Astrocyte of the hippocampus (primary cell): Measurements from ENCODE around the gene AUTS2.
"Not testable (repeated sequence)": the region's sequence is repeated elsewhere in the genome, so short reads cannot be mapped to it uniquely, and the experiment has no call there.

ENCODE experiments used
- DNase-seq: peaks from one replicate; pipeline ENCODE4 v3.0.0; 2011; ENCODE audit warnings: low read depth, low spot score

Gene AUTS2

DNA sequence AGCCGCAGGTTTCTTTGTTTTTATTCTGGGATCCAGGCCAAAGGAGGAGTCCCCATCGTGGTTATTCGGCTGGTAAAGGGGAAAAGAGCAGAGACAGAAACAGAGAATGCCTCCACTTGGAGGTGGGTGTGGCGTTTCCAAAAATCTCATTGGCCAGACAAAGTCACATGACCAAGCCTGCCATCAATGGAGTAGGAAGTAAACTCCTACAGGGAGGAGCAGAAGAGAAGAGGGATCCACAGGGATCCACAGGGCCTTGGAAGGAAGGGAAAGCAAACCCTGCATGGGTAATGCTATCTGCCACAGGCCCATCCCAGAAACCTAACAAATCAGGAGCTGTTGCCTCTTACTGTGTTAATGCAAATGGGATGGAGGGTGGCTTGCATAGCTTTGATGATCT is 1107.9 kb downstream of the AUTS2 start:
- no peak for DNase-seq

DNA sequence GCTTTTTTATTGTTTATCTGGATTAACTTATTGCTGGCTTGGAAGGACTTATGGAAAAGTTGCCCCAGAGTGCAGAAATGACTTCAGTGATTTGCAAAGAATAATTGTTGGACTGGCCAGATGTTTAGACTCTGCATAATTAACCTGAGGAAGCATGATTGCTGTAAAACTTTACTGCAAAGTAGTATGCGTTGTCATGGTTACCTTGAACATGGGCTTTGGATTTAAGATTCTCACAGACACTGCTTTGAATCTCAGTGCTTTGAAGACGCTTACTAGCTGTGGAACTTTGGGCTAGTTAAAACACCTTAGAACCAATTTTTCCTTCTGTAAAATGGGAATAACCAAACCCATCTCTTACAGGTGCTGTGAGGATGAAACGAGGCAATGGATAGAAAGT is 1108.4 kb downstream of the AUTS2 start:
- DNase-seq: no peak

DNA sequence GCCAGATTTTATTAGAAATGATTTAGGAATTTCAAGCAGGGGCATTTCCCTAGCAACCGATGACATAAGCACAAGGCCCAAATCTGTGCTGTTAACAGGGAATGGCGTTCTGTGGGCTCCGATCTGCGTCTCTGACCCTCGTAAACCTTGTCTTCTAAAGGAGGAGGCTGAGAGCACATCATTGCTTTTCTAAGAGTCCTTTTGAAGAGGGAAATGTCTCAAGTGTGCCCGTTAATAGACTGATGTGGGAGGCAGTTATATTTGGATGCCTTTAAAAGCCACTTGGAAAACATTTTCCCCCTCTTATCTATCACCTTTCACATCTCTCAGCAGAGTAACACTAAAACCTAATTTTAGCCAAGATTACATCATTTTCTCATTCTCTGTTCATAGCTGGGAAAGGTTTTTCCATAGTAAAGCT is 1109.6 kb downstream of the AUTS2 start:
- no peak for DNase-seq

DNA sequence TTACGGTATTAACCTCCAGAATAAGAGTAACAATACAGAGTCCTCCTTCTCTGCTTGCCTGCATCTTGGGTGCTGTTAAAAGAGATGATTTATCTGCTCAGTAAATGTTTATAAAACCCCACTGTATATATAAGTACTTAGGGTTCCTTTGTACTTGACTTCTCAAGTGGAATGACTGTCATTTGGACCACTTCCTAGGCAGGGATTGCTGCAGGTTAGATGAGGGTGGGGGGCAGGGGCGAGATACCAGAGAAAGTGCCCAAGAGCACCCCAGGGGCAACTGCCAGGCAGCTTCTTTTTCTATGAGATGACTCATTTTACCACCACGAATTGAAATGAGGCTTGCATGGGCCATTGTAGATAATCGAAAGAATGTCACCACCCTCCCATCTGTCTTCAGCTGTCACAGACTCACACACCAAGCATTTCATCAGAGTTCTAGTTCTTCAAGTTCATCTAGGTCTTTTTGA is 1111.8 kb downstream of the AUTS2 start:
- peak; percentile 90 for DNase-seq

DNA sequence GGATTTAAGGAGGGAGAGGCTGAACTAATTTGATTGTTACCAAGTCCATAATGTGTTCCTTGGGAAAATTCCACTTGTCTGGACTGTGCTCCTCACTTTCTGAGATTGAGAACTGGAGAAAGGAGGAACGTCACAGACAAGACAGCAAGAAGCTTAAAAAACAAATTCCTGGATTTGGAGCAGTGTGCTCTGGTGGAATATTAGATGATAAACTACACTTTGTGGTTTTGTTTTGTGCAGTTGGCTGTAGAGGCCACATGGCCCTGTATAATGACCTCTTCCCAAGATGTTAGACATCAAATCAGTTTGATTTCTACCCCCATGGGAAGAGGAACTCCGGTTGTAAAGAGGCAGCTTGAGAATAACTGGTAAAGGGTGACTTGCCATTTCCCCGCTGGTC is 1112.4 kb downstream of the AUTS2 start:
- DNase-seq: no peak

DNA sequence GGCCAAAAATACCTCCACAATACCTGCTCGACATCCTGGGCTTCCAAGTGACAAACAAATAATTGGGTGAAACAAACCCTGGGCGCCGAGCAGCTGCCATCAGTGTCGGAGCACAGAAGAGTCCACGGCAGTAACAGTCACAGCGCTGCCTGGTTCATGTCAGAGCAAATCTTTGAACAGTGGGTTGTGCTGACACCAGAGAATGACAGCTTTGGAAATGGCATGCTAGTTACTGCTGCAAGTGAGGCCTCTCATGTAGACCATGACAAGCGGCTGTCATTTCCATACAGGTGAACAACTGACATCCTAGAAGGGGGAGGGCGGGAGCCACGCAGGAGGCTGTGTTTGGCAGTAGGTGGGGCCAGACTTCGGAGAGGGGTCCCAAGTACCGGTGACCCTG is 1113.2 kb downstream of the AUTS2 start:
- no peak for DNase-seq

DNA sequence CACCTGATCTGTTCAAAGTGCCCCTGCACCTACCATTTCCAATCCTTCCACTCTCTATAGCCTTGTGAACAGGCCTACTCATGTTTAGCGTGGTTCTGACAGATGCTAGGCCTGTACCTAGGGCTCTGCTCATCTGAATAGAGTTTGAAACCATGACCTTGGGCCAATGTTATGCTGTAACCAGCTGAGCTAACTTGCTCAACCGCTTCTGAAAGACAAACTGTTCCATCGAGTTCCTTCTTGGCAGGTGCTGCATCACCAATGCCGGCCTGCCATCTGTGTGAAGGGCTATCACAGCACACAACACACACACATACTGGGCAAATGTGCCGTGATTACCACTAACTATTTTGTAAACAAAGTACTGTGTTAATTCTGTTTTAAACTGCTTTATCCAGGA is 1114.7 kb downstream of the AUTS2 start:
- no peak for DNase-seq

DNA sequence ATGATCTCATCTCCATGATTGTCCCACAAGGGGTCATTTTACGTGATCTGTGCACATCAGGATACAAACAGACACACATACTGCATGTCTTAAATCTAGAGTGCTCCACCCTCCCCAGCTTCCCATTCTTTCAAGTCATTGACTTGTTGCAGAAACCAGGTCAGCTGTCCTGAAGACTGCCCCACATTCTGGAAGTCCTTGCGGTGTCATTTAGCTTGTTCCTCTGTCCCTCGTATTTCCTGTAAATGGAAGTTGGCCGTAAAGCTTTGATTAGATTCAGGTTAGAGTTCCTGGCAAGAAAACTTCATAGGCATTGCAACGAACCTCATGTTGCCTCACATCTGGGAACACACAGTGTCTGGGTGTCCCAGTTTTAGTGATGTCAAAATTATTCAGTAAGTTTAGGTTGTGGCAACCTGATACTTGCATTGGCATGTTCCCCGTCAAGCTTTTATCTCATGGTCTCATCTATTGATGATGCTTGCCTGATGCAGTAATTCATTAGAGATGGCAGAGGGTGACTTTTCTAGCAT is 1116.3 kb downstream of the AUTS2 start:
- DNase-seq: no peak

DNA sequence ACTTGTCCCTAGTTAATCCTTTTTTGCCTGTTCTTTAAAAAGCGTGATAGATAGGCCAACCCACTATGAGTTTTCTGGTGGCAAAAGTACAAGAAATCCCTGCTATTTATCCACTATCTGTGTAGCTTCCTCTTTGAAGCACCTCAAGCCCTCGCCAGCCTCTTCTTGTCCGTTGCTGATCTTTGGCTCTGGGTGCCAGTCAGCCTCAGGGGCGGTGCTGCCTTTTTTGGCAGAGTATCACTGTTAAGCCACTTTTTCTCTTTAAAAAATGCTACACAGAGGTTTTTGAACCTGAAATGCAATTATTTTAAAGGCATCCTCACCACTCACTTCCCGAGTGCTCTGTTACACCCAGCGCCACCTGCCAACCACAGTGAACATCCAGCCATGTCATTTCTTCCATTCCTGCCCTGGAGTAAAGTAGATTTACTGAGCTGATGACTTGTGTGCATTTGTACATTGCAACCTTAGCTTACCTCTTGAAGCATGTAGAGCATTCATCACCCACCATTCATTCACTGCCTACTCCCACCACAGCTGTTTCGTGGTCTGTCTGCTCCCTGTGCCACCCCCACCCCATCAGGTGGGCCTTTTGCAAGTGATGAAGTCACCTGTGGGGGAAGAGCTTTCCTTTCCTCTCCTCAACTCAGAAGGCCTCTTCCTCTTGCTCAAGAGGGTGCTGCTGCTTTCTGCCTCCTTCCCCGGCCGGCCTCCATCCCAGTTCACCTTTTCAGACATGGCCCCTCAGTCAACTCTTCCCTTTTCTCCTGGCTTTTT is 1119.5 kb downstream of the AUTS2 start:
- no peak for DNase-seq

DNA sequence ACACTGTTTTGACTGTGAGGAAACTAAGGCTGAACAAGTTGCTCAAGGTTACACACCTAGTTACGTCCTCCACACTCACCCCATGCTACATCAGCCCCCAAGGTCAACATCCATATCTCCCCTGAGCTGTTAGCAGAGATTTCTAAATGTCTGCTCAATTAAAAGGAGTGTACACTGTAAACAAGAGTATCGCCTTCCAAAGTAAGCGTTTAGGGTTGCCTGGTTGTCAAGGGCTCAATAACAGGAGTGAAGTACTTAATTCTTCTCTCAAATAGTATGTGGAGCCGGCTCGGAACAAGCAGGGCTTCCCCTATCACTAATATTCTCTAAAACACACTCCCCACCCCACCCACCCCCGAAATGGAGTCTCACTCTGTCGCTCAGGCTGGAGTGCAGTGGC is 1120.8 kb downstream of the AUTS2 start:
- no peak for DNase-seq

DNA sequence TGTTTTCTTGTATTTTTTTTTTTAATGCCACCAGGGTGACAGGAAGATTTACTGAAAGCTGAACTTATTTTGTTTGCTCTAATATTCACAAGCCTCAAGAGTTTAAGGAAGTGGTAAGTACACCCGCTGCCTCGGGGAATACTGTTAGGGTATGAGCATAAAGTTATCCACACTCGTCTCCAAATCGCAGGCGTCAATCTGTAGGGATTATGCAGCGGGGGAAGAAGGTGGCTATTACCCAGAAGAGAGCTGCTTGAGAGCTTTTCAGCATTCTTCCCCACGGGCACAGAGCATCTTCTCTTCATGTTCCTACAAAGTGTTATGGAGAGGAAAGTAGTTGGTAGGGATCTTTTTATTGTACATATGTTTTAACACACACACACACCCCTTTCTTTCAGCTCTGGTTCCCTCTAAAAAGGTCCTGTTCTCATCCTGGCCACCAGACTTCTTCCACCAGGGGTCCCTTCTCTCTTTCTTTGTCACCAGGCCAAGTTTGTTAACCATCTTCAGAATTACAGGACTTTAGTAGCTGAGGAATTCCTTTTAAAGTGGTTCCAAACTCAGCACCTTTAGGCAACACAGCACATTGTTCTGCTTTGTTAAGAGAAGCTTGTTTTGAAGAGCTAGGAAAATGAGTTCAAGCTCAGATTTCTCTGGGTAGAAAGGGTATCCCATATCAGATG is 1122.1 kb downstream of the AUTS2 start:
- no peak for DNase-seq

DNA sequence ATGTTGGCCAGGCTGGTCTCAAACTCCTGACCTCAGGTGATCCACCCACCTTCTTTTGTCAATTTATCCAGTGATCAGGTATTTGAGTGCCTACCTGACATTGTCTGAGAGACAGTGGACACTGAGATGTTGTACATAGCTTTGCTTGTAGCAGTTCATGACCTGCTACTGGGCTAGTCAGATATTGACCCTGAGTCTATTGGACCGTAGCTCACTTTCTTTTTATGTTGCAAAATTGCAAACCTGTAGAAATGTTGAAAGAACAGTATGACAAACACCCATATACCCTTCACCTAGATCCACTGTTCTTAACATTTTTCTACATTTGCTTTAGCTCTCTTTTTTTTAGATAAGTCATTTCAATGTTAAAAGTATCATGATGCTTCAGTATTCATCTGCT is 1123.2 kb downstream of the AUTS2 start:
- DNase-seq: no peak

DNA sequence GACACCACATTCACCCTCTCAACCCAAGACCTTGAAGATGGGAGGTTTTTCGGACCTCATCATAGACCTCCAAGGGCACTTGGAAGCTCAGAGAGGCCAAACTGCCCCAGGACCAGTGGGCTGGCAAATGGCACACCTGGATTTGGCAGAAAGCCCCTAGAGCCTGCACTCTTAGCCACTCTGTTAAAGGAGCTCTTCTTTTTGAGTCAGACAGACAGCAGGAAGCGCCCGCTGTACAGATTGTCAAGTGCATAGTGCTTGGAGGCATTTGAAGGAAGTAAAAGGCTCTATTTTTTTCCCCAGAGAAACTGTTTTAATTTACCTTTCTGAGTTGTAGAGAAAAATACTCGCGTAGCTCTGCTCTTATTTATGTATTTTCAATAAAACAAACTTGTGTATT is 1125.1 kb downstream of the AUTS2 start:
- DNase-seq: no peak

DNA sequence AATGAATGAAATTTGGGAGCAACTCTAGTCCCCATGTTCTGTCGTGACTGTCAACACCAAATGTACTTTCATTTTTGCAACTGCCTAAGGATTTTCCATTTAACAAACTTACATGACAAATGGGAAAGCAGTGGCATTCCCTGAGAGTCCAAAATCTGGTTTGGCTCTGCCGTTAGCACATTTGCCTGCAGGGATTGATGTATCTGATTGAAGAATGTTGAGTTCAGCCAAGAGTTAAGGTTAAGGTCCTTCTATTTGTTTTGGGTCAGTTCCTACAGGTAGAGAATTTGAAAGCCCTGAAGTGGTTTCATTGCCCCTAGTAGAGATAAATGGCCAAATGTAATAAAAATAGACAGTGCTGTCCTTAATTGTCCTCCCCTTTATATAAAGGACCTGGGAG is 1127.2 kb downstream of the AUTS2 start:
- DNase-seq: no peak

DNA sequence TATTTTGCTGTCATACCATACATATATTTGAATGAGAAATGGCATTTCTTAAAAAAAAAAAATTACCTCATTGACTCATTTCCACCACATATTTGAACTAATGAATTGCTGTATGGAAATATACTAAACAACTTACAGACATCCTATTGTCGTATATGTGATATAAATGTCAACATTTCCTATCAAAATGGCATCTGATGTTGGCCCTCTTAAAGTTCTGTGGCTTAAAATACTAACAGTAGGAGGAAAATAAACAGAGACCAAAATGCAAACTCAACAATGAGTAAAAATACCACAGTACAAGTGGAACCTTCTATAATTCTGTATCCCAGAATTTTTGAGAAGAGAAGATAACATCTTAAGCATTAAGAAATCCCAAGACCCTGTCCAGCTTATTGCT is 1128.0 kb downstream of the AUTS2 start:
- no peak for DNase-seq

DNA sequence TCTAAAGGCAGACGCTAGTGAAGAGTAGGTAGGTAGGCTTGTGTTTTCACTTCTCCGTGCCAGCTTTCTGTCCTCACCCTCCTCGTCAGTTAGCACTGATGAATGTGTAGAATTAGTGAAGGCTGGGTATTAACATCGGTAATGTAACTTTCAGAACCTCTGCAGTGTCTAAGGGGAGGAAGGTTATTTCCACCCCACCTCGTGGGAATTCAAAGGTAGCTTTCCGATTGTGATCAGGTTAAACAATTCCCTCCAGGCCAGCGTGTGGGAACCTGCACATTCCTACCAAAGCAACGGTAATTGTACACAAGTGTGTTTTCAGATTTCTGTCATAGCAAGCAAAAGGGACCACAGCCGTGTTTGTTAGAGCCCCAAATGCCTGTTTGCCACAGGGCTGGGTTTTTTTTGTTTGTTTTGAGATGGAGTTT is 1128.7 kb downstream of the AUTS2 start:
- DNase-seq: no peak

DNA sequence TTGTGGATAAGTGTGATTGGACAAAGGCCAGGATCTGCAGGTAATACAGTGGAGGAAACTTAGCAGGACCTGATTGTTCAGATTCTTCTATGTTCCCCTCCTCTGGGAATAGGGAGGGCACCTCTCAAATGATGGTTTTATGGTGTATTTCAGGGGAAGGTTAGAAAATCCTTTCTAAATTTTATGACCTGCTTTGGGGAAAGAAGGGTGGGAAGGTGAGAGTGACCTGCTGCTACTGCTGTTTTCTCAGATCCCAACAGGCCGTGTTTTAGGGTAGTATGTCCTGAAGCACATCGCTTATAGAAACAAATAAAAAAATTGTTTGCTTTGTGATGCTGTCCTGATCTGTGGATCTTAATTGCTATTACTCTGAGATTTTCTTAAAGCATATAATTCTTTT is 1129.6 kb downstream of the AUTS2 start:
- no peak for DNase-seq

DNA sequence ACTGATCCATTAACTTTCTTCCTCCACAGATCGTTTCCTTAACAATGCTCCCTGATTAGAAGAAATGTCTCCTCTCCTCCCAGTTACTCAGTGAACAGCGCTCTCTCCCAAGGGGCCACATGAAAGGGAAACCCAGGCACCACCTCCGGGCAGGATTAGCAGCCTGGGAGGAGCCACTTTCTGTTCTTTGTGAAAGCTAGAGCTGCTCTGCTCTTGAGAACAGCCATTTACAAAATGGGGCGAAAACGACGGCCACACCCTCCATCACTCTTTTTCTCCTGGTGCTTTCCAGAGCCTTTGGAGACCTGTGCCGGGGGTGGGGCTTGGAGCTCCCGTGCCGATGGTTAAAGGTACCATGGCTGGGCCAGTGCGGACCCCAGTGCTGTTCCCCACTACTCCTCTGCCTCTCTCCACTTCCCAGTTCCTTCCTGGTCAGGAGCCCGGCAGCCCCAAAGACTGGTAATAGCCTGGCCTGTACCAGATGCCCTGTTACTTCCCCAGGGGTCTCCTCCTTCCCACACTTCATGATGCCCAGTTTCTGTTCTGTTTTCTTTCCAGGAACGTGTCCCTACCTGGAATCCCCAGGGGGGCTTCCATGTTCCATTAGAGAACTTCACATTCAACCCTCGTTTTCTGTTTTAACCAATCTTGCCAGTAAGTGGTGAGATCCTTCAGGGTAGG is 1130.7 kb downstream of the AUTS2 start:
- DNase-seq: no peak

DNA sequence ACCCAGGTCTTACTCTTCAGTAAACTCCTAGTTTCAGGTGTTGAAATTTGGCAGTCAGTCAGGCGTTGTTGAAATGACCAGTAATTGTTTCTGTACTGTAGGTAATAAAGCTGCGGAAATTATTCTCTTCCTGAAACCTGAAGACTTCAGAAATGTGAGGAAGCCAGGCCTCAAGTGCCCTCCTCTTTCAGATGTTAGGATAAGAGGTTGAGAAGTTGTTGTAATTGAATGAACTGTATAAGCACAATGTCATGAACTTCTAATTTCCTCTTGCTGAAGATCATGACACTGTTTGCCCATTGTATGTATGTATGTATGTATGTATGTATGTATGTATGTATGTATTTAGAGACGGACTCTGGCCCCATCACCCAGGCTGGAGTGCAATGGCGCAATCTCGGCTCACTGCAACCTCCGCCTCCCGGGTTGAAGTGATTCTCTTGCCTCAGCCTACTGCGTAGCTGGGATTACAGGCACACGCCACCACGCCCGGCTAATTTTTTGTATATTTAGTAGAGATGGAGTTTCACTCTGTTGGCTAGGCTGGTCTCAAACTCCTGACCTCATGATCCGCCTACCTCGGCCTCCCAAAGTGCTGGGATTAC is 1131.4 kb downstream of the AUTS2 start:
- not testable (repeated sequence) for DNase-seq

DNA sequence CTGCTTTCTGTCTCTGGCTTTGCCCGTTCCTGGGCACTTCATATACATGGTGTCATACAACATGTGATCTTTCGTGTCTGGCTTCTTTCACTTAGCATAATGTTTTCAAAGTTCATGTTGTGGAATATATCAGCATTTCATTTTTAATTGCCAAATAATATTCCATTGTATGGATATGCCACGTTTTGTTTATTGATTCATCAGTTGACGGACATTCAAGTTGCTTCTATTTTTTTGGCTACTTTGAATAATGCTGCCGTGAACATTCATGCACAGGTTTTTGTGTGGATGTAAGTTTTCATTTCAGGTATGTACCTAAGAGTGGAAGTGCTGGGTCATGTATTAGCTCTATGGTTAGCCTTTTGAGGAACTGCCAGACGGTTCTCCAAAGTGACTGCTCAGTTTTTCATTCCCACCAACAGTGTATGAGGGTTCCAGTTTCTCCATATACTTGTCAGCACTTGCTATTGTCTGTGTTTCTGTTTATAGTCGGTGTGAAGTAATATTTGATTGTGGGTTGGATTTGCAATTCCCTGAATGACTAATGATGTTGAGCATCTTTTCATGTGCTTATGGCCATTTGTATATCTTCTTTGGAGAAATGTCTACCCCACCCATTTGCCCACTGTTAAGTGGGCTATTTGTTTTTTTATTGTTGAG is 1132.3 kb downstream of the AUTS2 start:
- no peak for DNase-seq

DNA sequence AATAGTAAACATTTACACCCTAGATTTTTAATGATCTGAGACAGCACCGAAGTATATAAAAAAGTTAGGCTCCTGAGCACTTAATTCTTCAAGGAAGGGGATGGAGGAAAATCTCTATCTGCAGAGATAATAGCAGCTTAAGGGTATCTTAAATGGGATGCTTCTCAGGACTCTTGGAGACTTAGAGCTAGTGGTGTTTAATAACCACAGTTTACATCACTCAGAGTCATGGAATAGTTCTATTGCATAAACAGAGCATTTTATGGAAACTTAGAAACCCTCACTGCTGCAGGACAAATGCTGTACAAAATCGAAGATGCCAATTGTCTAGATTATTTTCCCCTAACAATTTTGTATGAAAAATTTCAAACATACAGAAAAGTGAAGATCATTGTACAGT is 1134.8 kb downstream of the AUTS2 start:
- DNase-seq: no peak
